ENCODE data around the gene WDR53.

- no peak for TF ChIP-seq CTCF (IDR thresholded peaks at IDR 0.05)
- no peak for TF ChIP-seq POLR2AphosphoS5 (IDR thresholded peaks at IDR 0.05)
- TF ChIP-seq EP300 (IDR thresholded peaks at IDR 0.05), result no peak
These were observed 51.1 kb downstream of the WDR53 start for GRCh38 chr3:196517162-196517800.
